ENCODE measurements around the gene PHLDB1. TPM values are rescaled to one million over a fixed set of nuclear protein-coding genes. Genes with fewer than 3 reads are reported as not detected.

The PHLDB1 gene
- polyA plus RNA-seq, 1 donor (not counting 4 experiments of a cell fraction or from before 2014, with no cell fraction given) = 35.0 TPM

GRCh38 chr11:118648291-118648690 is 40.9 kb downstream of the PHLDB1 start:
- H4K20me1 ChIP-seq (ENCODE audit: control insufficient read depth, extremely low read depth, insufficient read depth, low read length) = no peaks in the 10 kb centered on the region

GRCh38 chr11:118649941-118650340 is 42.5 kb downstream of the PHLDB1 start:
- Histone ChIP-seq H3K27me3 (ENCODE audit: control insufficient read depth, extremely low read depth, insufficient read depth, low read length) (no peaks in the 10 kb centered on the region), H4K20me1 (ENCODE audit: control insufficient read depth, extremely low read depth, insufficient read depth, low read length) (no peaks in the 10 kb centered on the region), H3K9me1 (ENCODE audit: control insufficient read depth, extremely low read depth, insufficient read depth, low read length) (no peaks in the 10 kb centered on the region), H3K36me3 (ENCODE audit: control insufficient read depth in 2 of 2, extremely low read depth in 1 of 2, insufficient read depth in 2 of 2, low read length in 2 of 2) (peaks cover 39 to 44% of the 10 kb centered on the region in 2 experiments), H3K4me1 (ENCODE audit: control insufficient read depth, extremely low read depth, insufficient read depth, low read length) (no peaks in the 10 kb centered on the region), H3K4me3 (ENCODE audit: control insufficient read depth in 2 of 3, extremely low read depth in 1 of 3, insufficient read depth in 2 of 3, low read depth in 1 of 3, low read length in 3 of 3) (no peak overlapping the region), H3K79me2 (ENCODE audit: control insufficient read depth, insufficient read depth, low read length) (no peaks in the 10 kb centered on the region), H3K9me3 (ENCODE audit: control insufficient read depth, low read depth, low read length) (no peaks in the 10 kb centered on the region), H3K9ac (ENCODE audit: control insufficient read depth, extremely low read depth, insufficient read depth, low read length) (no peak overlapping the region), H3K4me2 (ENCODE audit: control insufficient read depth, extremely low read depth, insufficient read depth, low read depth, low read length) (no peak overlapping the region), H3K27ac (ENCODE audit: control insufficient read depth, insufficient read depth, low read length) (no peak overlapping the region), H2AFZ (ENCODE audit: control insufficient read depth, low read length) (no peak overlapping the region)
- no peak for DNase-seq (ENCODE audit: low read depth, low spot score)
- FAIRE-seq = no peak
- no peak for TF ChIP-seq EZH2 (IDR thresholded peaks at IDR 0.05; ENCODE audit: low read length)
- no peak for TF ChIP-seq CTCF (optimal IDR thresholded peaks at IDR 0.05 in 1 of 3, IDR thresholded peaks at IDR 0.05 in 1 of 3, conservative IDR thresholded peaks at IDR 0.05 in 1 of 3; ENCODE audit: extremely low read depth in 1 of 3, insufficient read depth in 2 of 3, low read length in 3 of 3)
- dilution Hi-C loops (cut with MboI; ENCODE audit: extremely low pct_ligation_motif_present, low sequenced_read_pairs) = no loop called here

More at GRCh38 chr11:118648291-118648690, 40.9 kb downstream of the PHLDB1 start:
- dilution Hi-C loops (cut with MboI; ENCODE audit: extremely low pct_ligation_motif_present, low sequenced_read_pairs) = no loop called here
- Histone ChIP-seq H3K4me1 (ENCODE audit: control insufficient read depth, extremely low read depth, insufficient read depth, low read length) (no peaks in the 10 kb centered on the region), H3K9me1 (ENCODE audit: control insufficient read depth, extremely low read depth, insufficient read depth, low read length) (no peaks in the 10 kb centered on the region), H3K4me2 (ENCODE audit: control insufficient read depth, extremely low read depth, insufficient read depth, low read depth, low read length) (no peak overlapping the region), H3K4me3 (ENCODE audit: control insufficient read depth in 2 of 3, extremely low read depth in 1 of 3, insufficient read depth in 2 of 3, low read depth in 1 of 3, low read length in 3 of 3) (no peak overlapping the region), H3K9ac (ENCODE audit: control insufficient read depth, extremely low read depth, insufficient read depth, low read length) (no peak overlapping the region), H3K27me3 (ENCODE audit: control insufficient read depth, extremely low read depth, insufficient read depth, low read length) (no peaks in the 10 kb centered on the region), H2AFZ (ENCODE audit: control insufficient read depth, low read length) (no peak overlapping the region), H3K27ac (ENCODE audit: control insufficient read depth, insufficient read depth, low read length) (no peak overlapping the region), H3K9me3 (ENCODE audit: control insufficient read depth, low read depth, low read length) (no peaks in the 10 kb centered on the region), H3K79me2 (ENCODE audit: control insufficient read depth, insufficient read depth, low read length) (no peaks in the 10 kb centered on the region), H3K36me3 (ENCODE audit: control insufficient read depth in 2 of 2, extremely low read depth in 1 of 2, insufficient read depth in 2 of 2, low read length in 2 of 2) (peaks cover 47 to 48% of the 10 kb centered on the region in 2 experiments)
- DNase-seq (ENCODE audit: low read depth, low spot score) = no peak
- TF ChIP-seq CTCF (optimal IDR thresholded peaks at IDR 0.05 in 1 of 3, IDR thresholded peaks at IDR 0.05 in 1 of 3, conservative IDR thresholded peaks at IDR 0.05 in 1 of 3; ENCODE audit: extremely low read depth in 1 of 3, insufficient read depth in 2 of 3, low read length in 3 of 3) (no peak), EZH2 (IDR thresholded peaks at IDR 0.05; ENCODE audit: low read length) (no peak)
- FAIRE-seq = no peak

Data from keratinocyte (primary cell).